Stimulated activated CD4-positive, alpha-beta T cell treated with anti-CD3 and anti-CD28 coated beads, Interleukin-1b, Interleukin-23, amount 100 ng/mL, for 1 hour (primary cell): ENCODE measurements around the gene PDZD7.
"Not testable (repeated sequence)": the region's sequence is repeated elsewhere in the genome, so short reads cannot be mapped to it uniquely, and the experiment has no call there.

Experiments used
- DNase-seq, 2 donors: peaks; one replicate each; pipeline ENCODE4 v3.0.0-alpha.2; 2020; ENCODE audit warnings: low read depth in 2 of 2

Gene PDZD7

GRCh38 chr10:100983868-100984671 lies 46.9 kb downstream of the PDZD7 start:
- no peak for DNase-seq

- no peak for DNase-seq
Observed at GRCh38 chr10:100982916-100983830, 47.8 kb downstream of the PDZD7 start.

GRCh38 chr10:100981178-100981772 lies 49.7 kb downstream of the PDZD7 start:
- DNase-seq: no peak

- no peak for DNase-seq
Observed at GRCh38 chr10:100980711-100981110, 50.2 kb downstream of the PDZD7 start.

- no peak for DNase-seq
Observed at GRCh38 chr10:100980311-100980710, 50.6 kb downstream of the PDZD7 start.

GRCh38 chr10:100979791-100980272 lies 51.1 kb downstream of the PDZD7 start:
- DNase-seq: no peak

GRCh38 chr10:100978901-100979195 lies 52.1 kb downstream of the PDZD7 start:
- no peak for DNase-seq

- DNase-seq: no peak
Observed at GRCh38 chr10:100978121-100978900, 52.6 kb downstream of the PDZD7 start.

GRCh38 chr10:100977436-100977835 lies 53.5 kb downstream of the PDZD7 start:
- no peak for DNase-seq

GRCh38 chr10:100976906-100977305 lies 54.0 kb downstream of the PDZD7 start:
- no peak for DNase-seq

GRCh38 chr10:100975397-100975796 lies 55.5 kb downstream of the PDZD7 start:
- DNase-seq: not testable (repeated sequence)

GRCh38 chr10:100972904-100973535 lies 57.9 kb downstream of the PDZD7 start:
- no peak for DNase-seq

GRCh38 chr10:100972115-100972903 lies 58.6 kb downstream of the PDZD7 start:
- no peak for DNase-seq

- DNase-seq: no peak
Observed at GRCh38 chr10:100970914-100971811, 59.8 kb downstream of the PDZD7 start.

GRCh38 chr10:100970076-100970913 lies 60.6 kb downstream of the PDZD7 start:
- no peak for DNase-seq

GRCh38 chr10:100969187-100970075 lies 61.5 kb downstream of the PDZD7 start, which contains the start of gene SEMA4G:
Gene SEMA4G, plus strand, starts transcription at chr10:100969504. Its CDS starts 3,409 bp downstream, at chr10:100972913.
- DNase-seq: peak in 1 of 2 donors; percentile 18

- no peak for DNase-seq
Observed at GRCh38 chr10:100968863-100969186, 62.1 kb downstream of the PDZD7 start.
